ENCODE results near the gene GBE1.

DNA sequence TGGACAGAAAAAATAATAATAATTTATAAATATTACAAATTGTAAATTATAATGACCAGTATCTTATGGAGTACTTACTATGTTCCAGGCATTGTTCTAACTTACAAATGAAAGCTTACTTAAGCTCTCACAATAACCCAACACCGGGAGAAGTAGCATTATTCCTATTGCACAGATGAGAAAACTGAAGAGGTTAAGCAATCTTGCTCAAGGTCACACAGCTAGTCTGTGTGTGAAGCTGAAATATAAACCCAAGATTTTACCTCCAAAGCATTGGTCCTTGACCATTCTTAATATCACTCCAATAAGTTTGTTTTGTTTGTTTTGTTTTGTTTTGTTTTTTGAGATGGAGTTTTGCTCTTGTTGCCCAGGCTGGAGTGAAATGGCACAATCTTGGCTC lies 43.1 kb downstream of the GBE1 start:
- no peak for TF ChIP-seq POLR2AphosphoS5 (IDR thresholded peaks at IDR 0.05; ENCODE audit: low read length)
- TF ChIP-seq EP300 (IDR thresholded peaks at IDR 0.05; ENCODE audit: borderline replicate concordance in 1 of 2, control insufficient read depth in 1 of 2, low read depth in 2 of 2, low read length in 2 of 2), result no peak
- TF ChIP-seq, protein P1, sequence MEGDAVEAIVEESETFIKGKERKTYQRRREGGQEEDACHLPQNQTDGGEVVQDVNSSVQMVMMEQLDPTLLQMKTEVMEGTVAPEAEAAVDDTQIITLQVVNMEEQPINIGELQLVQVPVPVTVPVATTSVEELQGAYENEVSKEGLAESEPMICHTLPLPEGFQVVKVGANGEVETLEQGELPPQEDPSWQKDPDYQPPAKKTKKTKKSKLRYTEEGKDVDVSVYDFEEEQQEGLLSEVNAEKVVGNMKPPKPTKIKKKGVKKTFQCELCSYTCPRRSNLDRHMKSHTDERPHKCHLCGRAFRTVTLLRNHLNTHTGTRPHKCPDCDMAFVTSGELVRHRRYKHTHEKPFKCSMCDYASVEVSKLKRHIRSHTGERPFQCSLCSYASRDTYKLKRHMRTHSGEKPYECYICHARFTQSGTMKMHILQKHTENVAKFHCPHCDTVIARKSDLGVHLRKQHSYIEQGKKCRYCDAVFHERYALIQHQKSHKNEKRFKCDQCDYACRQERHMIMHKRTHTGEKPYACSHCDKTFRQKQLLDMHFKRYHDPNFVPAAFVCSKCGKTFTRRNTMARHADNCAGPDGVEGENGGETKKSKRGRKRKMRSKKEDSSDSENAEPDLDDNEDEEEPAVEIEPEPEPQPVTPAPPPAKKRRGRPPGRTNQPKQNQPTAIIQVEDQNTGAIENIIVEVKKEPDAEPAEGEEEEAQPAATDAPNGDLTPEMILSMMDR (IDR thresholded peaks at IDR 0.05 in 2 of 3, conservative IDR thresholded peaks at IDR 0.05 in 1 of 3; ENCODE audit: control insufficient read depth in 2 of 3, extremely low read depth in 1 of 3, insufficient read depth in 1 of 3, low read depth in 3 of 3, low read length in 3 of 3), result no peak
- no peak for TF ChIP-seq HDGF (IDR thresholded peaks at IDR 0.05)
- no peak for TF ChIP-seq RFX5 (IDR thresholded peaks at IDR 0.05; ENCODE audit: low read depth, low read length)
- TF ChIP-seq, protein P2, sequence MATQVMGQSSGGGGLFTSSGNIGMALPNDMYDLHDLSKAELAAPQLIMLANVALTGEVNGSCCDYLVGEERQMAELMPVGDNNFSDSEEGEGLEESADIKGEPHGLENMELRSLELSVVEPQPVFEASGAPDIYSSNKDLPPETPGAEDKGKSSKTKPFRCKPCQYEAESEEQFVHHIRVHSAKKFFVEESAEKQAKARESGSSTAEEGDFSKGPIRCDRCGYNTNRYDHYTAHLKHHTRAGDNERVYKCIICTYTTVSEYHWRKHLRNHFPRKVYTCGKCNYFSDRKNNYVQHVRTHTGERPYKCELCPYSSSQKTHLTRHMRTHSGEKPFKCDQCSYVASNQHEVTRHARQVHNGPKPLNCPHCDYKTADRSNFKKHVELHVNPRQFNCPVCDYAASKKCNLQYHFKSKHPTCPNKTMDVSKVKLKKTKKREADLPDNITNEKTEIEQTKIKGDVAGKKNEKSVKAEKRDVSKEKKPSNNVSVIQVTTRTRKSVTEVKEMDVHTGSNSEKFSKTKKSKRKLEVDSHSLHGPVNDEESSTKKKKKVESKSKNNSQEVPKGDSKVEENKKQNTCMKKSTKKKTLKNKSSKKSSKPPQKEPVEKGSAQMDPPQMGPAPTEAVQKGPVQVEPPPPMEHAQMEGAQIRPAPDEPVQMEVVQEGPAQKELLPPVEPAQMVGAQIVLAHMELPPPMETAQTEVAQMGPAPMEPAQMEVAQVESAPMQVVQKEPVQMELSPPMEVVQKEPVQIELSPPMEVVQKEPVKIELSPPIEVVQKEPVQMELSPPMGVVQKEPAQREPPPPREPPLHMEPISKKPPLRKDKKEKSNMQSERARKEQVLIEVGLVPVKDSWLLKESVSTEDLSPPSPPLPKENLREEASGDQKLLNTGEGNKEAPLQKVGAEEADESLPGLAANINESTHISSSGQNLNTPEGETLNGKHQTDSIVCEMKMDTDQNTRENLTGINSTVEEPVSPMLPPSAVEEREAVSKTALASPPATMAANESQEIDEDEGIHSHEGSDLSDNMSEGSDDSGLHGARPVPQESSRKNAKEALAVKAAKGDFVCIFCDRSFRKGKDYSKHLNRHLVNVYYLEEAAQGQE (IDR thresholded peaks at IDR 0.05; ENCODE audit: low read depth, low read length), result no peak
- TF ChIP-seq FOXM1 (IDR thresholded peaks at IDR 0.05; ENCODE audit: low read depth, low read length), result no peak
- no peak for TF ChIP-seq ZNF274 (IDR thresholded peaks at IDR 0.05; ENCODE audit: insufficient read depth, insufficient read length)
- no peak for TF ChIP-seq GABPA (IDR thresholded peaks at IDR 0.05; ENCODE audit: low read depth)
- TF ChIP-seq, protein P3, sequence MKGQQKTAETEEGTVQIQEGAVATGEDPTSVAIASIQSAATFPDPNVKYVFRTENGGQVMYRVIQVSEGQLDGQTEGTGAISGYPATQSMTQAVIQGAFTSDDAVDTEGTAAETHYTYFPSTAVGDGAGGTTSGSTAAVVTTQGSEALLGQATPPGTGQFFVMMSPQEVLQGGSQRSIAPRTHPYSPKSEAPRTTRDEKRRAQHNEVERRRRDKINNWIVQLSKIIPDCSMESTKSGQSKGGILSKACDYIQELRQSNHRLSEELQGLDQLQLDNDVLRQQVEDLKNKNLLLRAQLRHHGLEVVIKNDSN (IDR thresholded peaks at IDR 0.05; ENCODE audit: borderline replicate concordance, extremely low read length, insufficient read depth, low read depth, low read length), result no peak
- TF ChIP-seq EGR1 (IDR thresholded peaks at IDR 0.05; ENCODE audit: borderline replicate concordance in 1 of 2, low read depth in 2 of 2, low read length in 2 of 2), result no peak
- TF ChIP-seq PAX8 (IDR thresholded peaks at IDR 0.05), result no peak
- no peak for TF ChIP-seq YY1 (IDR thresholded peaks at IDR 0.05; ENCODE audit: low read depth, low read length)
- TF ChIP-seq RAD21 (IDR thresholded peaks at IDR 0.05; ENCODE audit: insufficient read depth, low read depth, low read length), result no peak
